Lung (tissue), 12 donors: ENCODE measurements around the gene NPHP1. TPM values are rescaled to one million over a fixed set of nuclear protein-coding genes. Genes with fewer than 3 reads are reported as not detected.

Source experiments
- ATAC-seq: fragments of 200-7000 bp; cut with Tn5 transposase; one replicate; pipeline ENCODE4 v1.9.1; 2020; ENCODE audit warnings: moderate number of reproducible peaks; ENCODE audit not compliant: insufficient read depth, low FRiP score
- DNase-seq, 3 donors: peaks; one replicate each; pipeline ENCODE4 v3.0.0-alpha.2; 2013 to 2017
- H3K27ac ChIP-seq, 2 donors: one replicate each; pipeline ENCODE4 v1.5.1; 2013; ENCODE audit warnings: mild to moderate bottlenecking in 2 of 2, moderate library complexity in 2 of 2, control low read depth in 1 of 2, inconsistent platforms in 1 of 2, low read depth in 1 of 2, low read length in 1 of 2
- H3K27me3 ChIP-seq, 3 donors: one replicate each; pipeline ENCODE4 v1.5.1; 2013; ENCODE audit warnings: low read length in 2 of 3; ENCODE audit not compliant: control insufficient read depth in 3 of 3, insufficient read depth in 3 of 3
- H3K36me3 ChIP-seq, 4 donors: one replicate each; pipeline ENCODE4 v1.5.1; 2013; ENCODE audit warnings: low read length in 4 of 4, mild to moderate bottlenecking in 1 of 4, moderate library complexity in 1 of 4; ENCODE audit not compliant: control insufficient read depth in 4 of 4, insufficient read depth in 4 of 4
- H3K4me1 ChIP-seq, 5 donors: one replicate each; pipeline ENCODE4 v1.5.1; 2013; ENCODE audit warnings: low read length in 5 of 5, mild to moderate bottlenecking in 2 of 5, moderate library complexity in 1 of 5; ENCODE audit not compliant: control insufficient read depth in 5 of 5, insufficient read depth in 5 of 5
- H3K4me3 ChIP-seq: one replicate; pipeline ENCODE4 v1.5.1; 2013; ENCODE audit warnings: mild to moderate bottlenecking, control low read depth, moderate library complexity
- H3K9ac ChIP-seq, 2 donors: one replicate each; pipeline ENCODE4 v1.5.1; 2013; ENCODE audit warnings: low read length in 2 of 2, control low read depth in 1 of 2; ENCODE audit not compliant: insufficient read depth in 1 of 2
- H3K9me3 ChIP-seq, 4 donors: one replicate each; pipeline ENCODE4 v1.5.1; 2013; ENCODE audit warnings: low read length in 3 of 4, mild to moderate bottlenecking in 1 of 4, moderate library complexity in 1 of 4; ENCODE audit not compliant: control insufficient read depth in 4 of 4, insufficient read depth in 3 of 4
- CTCF ChIP-seq: IDR thresholded peaks from 2 replicates; pipeline ENCODE4 v1.5.1; 2012; ENCODE audit warnings: mild to moderate bottlenecking; ENCODE audit errors: control extremely low read depth, extremely low read depth
- WGBS, 2 donors: extraction: QIAGEN DNeasy Blood & Tissue Kit; methylation state at CpG; one replicate each; pipeline ENCODE4 v1.1.7; 2013; 5-methylcytosine and 5-hydroxymethylcytosine counted together
- polyA plus RNA-seq, 2 donors: library from polyadenylated mRNA; stranded (reverse); fragments of 200-250 nt; gene quantifications; one replicate each; pipeline ENCODE4 v1.2.1, GENCODE V29; 2013
- total RNA-seq, 2 donors: library from RNA; depleted of rRNA in 1 of 2; stranded (reverse); fragments of >200 nt in 1 of 2; gene quantifications; one replicate each; pipeline ENCODE4 v1.2.1, GENCODE V29; 2014 to 2021
- donor health status: control.
- donor health status: control.
- donor health status: Bipolar disorder and iron deficiency.
- donor health status: healthy.
- donor health status: DM: yes; HTN: yes; CAD: no.

Gene NPHP1
- total and polyA plus RNA-seq, 4 donors: 6.0 to 17.1 (median 11.7) TPM

- ATAC-seq (no peak), DNase-seq (no peak)
- no peak overlapping the region for H3K4me3 ChIP-seq
- peaks cover 0 to 4% (median 0%) of the 10 kb centered on the region in 5 donors for H3K4me1 ChIP-seq
- H3K9ac ChIP-seq: no peak overlapping the region
- H3K9me3 ChIP-seq: peaks cover 0 to 1% (median 0%) of the 10 kb centered on the region in 4 donors
- H3K27me3 ChIP-seq: peaks cover 0 to 4% (median 3%) of the 10 kb centered on the region in 3 donors
- no peak for TF ChIP-seq CTCF
- no peaks in the 10 kb centered on the region for H3K36me3 ChIP-seq
- H3K27ac ChIP-seq: no peak overlapping the region
Observed at GRCh38 chr2:110216803-110217202, 12.0 kb upstream of the NPHP1 start.

GRCh38 chr2:110216199-110216598 is 11.4 kb upstream of the NPHP1 start:
- no peak for TF ChIP-seq CTCF
- Histone ChIP-seq H3K9me3 (peaks cover 0 to 1% (median 0%) of the 10 kb centered on the region in 4 donors), H3K36me3 (no peaks in the 10 kb centered on the region), H3K27me3 (peaks cover 0 to 3% (median under 1%) of the 10 kb centered on the region in 3 donors), H3K4me1 (peaks cover 0 to 4% (median under 1%) of the 10 kb centered on the region in 5 donors), H3K4me3 (no peak overlapping the region), H3K27ac (no peak overlapping the region), H3K9ac (no peak overlapping the region)
- DNase-seq (no peak), ATAC-seq (no peak)
- 64 to 65% methylated on average over 3 of the region's 3 CpGs for WGBS, 2 donors

GRCh38 chr2:110215566-110216158 is 10.8 kb upstream of the NPHP1 start:
- no peak overlapping the region for H3K4me3 ChIP-seq
- H3K27ac ChIP-seq: no peak overlapping the region
- DNase-seq (no peak), ATAC-seq (no peak)
- H3K36me3 ChIP-seq: no peaks in the 10 kb centered on the region
- H3K27me3 ChIP-seq: peaks cover 0 to 3% (median 0%) of the 10 kb centered on the region in 3 donors
- WGBS, 2 donors: 75 to 83% methylated on average over 4 of the region's 4 CpGs
- H3K9me3 ChIP-seq: peaks cover 0 to 1% (median 0%) of the 10 kb centered on the region in 4 donors
- H3K9ac ChIP-seq: no peak overlapping the region
- no peak for TF ChIP-seq CTCF
- H3K4me1 ChIP-seq: peaks cover 0 to 6% (median 4%) of the 10 kb centered on the region in 5 donors
